HG03066 (cell line): ENCODE measurements around the gene OR9G4.

Source experiments
- ATAC-seq: cut with Tn5 transposase; IDR thresholded peaks from one replicate; pipeline ENCODE4 v1.9.1; 2021; ENCODE audit warnings: low read depth; ENCODE audit not compliant: unreplicated experiment

Gene OR9G4

GRCh38 chr11:56748597-56748996 lies at the start of gene OR9G4:
Gene OR9G4, minus strand, starts transcription at chr11:56748697. Its CDS starts 4,931 bp downstream, at chr11:56743766.
- ATAC-seq: no peak

GRCh38 chr11:56783448-56784041 lies 35.0 kb upstream of the OR9G4 start:
- ATAC-seq: no peak

- ATAC-seq: peak; percentile 86
Observed at GRCh38 chr11:56782167-56782847, 33.8 kb upstream of the OR9G4 start.

- ATAC-seq: no peak
Observed at GRCh38 chr11:56776809-56777208, 28.3 kb upstream of the OR9G4 start.

GRCh38 chr11:56764976-56765375 lies 16.5 kb upstream of the OR9G4 start:
- no peak for ATAC-seq

GRCh38 chr11:56751480-56751879 lies 3.0 kb upstream of the OR9G4 start:
- ATAC-seq: no peak

GRCh38 chr11:56750190-56750589 lies 1.7 kb upstream of the OR9G4 start:
- no peak for ATAC-seq

GRCh38 chr11:56740886-56741285 lies 7.6 kb downstream of the OR9G4 start:
- ATAC-seq: no peak

GRCh38 chr11:56740107-56740506 lies 8.4 kb downstream of the OR9G4 start:
- no peak for ATAC-seq

- ATAC-seq: no peak
Observed at GRCh38 chr11:56720513-56720912, 28.0 kb downstream of the OR9G4 start.

- ATAC-seq: no peak
Observed at GRCh38 chr11:56716379-56716854, 32.1 kb downstream of the OR9G4 start.

GRCh38 chr11:56714206-56714605 lies 34.3 kb downstream of the OR9G4 start:
- no peak for ATAC-seq

GRCh38 chr11:56706486-56706885 lies 42.0 kb downstream of the OR9G4 start:
- no peak for ATAC-seq

- no peak for ATAC-seq
Observed at GRCh38 chr11:56705784-56706396, 42.6 kb downstream of the OR9G4 start.

- ATAC-seq: no peak
Observed at GRCh38 chr11:56700914-56701485, 47.5 kb downstream of the OR9G4 start.

GRCh38 chr11:56700242-56700913 lies 48.1 kb downstream of the OR9G4 start:
- ATAC-seq: no peak

GRCh38 chr11:56698795-56699194 lies 49.7 kb downstream of the OR9G4 start, which contains the start of gene OR9G1:
Gene OR9G1, plus strand, starts transcription at chr11:56699095. Its CDS starts 1,293 bp downstream, at chr11:56700388.
- ATAC-seq: no peak

GRCh38 chr11:56693428-56693827 lies 55.1 kb downstream of the OR9G4 start:
- no peak for ATAC-seq
